Right kidney (tissue), 1 donor: ENCODE results near the gene PAAF1.
"Not testable (repeated sequence)": the region's sequence is repeated elsewhere in the genome, so short reads cannot be mapped to it uniquely, and the experiment has no call there.

Source experiments
- DNase-seq: peaks from one replicate; pipeline ENCODE4 v3.0.0-alpha.2; 2016

The PAAF1 gene

DNA sequence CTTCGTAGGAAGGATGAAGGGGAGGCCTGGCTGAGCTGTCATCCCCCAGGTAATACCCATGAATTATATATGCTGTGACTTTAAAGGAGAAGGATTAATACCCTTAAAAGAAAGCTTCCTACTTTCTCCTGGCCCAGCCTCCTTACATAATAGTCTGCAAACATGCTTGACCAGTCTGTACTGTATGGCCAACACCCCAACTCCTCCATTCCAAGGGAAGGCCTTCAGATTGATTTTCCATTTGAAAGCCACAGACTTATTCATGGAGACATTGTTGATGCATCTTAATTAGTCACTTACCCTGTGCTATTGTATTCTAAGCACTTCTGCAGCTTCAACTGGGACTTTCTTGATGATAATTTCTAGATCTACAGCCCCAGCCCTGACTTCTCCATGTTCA is 2.0 kb downstream of the PAAF1 start:
- no peak for DNase-seq

DNA sequence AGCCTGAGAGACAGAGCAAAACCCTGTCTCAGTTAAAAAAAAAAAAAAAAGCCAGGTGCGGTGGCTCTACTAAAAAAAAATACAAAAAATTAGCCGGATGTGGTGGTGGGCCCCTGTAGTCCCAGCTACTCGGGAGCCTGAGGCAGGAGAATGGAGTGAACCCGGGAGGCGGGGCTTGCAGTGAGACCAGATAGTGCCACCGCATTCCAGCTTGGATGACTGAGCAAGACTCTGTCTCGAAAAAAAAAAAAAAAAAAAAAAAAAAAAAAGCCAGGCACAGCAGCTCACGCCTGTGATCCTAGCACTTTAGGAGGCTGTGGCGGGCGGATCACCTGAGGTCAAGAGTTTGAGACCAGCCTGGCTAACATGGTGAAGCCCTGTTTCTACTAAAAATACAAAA is 3.6 kb downstream of the PAAF1 start:
- not testable (repeated sequence) for DNase-seq

DNA sequence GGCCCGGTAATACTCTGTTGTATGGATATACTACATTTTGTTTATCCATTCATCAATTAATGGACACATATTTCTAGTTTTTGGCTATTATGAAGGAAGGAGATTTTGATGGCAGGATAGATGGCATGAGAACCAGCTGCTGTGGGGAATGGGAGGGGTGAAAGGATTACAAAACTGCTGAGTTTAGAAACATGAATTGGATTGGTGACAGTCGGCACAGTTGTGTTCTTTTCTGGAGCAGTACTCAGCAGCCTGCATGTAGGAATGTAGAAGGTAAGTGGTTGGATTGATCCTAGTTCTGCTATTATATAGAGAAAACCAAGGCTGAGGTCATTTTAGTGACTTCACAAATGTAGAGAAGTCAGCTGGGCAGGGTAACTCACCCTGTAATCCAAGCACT is 7.1 kb downstream of the PAAF1 start:
- no peak for DNase-seq

DNA sequence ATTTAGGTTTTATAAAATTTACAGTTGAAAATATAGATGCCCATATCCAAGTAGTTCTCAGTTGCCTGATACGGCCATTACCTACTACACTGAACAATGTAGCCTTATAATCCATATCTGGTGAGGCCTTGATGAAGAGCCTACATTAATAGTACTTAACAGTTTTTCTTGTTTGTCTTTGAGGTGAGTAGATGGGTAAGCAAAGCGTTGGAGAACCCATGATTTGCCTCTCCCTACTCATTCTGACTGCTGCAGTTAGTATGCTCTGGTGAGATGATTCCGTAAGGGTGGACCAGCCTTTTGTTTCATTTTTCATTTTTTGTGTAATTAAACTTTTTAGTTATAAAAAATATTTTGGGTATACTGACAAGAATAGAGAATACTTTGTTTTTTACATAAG is 11.4 kb downstream of the PAAF1 start:
- DNase-seq, result no peak

DNA sequence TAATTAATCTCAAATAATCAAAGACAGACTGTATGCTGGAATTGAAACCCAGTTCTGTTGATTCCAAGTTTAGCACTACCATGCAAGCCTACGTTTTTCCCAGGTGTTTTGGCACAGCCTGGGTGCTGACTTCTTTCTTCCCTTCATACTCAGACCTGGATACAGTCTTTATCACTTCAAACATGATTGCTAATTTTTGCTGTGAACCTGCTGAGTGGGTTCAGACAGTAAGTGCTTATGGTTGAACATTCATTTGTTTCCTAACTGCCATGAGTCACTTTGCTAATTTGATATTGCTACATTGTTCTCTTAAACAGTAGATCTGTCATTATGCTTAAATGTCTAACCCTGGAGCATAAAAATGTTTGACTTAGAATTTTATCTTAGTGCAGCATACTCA is 12.2 kb downstream of the PAAF1 start:
- DNase-seq, result no peak

DNA sequence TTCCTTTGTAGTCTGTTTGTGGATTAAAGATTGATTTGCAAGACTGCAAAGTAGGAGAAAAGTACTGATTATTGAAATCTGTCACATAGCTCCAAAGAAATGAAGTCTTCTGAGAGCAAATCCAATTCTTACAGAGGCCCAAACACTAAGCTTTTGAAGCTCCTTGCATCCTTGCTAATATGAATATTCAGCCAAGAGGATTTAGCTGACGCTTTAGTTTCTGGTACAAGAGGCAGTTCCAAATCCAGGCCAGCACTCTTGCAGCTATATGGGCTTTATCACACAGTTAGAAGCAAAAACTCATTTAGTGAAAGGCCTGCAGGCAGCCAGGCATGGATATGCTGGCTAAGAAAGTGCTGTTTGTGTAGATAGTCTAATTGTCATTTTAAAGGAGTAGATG is 12.7 kb downstream of the PAAF1 start:
- DNase-seq, result no peak

DNA sequence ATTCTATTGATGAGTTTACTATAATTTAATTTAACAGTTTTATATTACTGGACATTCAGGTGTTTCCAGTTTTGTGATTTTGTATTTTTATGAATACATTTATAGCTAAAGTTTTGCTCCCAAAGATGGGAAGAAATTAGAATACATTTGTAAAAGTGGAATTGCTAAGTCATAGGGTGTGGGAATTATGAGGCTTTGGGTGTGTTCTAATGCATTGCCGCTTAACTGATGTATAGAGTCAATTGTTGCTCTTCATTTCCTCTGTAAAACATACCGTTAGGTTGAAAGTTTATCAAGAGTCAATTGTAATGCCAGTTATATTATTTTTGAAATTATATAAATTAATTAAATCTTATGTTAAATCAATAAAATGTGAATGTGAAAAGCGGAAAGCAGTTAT is 16.2 kb downstream of the PAAF1 start:
- DNase-seq, result no peak

DNA sequence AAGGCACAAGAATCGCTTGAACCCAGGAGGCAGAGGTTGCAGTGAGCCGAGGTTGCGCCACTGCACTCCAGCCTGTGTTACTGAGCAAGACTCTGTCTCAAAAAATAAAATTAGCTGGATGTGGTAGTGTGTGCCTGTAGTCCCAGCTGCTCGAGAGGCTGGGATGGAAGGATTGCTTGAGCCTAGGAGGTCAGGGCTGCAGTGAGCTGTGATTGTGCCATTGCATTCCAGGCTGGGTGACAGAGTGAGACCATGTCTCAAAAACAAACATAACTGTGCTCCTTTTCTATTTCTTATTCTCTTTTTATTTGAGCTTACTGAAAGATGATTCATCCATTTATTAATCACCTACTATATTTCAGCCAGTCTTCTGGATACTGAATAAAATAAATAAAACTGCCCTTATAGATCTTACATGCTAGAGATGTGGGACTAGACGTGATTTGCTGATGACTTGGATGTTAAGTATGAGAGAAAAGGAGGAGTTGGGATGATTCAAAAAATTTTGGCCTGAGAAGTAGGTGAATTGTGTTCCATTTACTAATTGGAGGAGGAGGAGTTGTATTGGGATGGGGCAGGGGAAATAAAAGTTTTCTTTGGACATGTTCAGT is 18.0 kb downstream of the PAAF1 start:
- no peak for DNase-seq

DNA sequence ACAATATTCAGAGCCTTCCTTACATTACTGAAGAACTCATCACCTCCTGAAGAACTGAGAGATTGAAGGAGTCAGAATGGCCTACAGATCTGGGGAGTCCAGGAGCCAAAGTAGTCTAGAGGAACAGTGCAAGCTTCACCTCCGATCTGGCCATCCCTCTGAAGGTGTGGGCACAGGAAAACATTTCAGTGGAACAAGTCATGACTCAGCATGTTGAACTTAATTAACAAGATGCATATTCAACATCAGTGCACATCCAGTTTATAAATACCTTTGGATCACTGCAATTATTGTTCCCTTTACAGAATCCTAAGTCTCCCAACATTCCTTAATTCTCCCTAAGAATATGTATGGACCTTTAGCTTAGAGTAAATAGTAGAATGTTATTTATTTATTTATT is 25.5 kb downstream of the PAAF1 start:
- no peak for DNase-seq

DNA sequence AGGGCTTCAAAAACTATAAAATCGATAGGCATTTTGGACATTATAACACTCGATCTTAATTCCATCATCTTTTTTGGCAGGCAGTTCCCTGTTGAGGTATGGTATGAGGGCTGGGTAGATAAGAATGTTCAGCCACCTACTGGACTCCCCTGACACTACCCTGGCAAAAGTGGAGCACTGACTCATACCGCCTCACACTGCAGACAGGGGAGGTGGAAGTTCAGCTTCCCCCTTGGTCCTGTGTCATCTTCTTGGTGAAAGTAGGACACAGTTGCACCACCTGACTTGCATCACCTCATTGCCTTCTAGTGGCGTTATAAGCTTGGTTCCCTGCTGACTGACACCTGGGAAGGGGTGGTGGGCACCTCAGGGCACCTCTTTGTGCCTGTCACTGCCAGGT is 30.4 kb downstream of the PAAF1 start:
- DNase-seq, result no peak

DNA sequence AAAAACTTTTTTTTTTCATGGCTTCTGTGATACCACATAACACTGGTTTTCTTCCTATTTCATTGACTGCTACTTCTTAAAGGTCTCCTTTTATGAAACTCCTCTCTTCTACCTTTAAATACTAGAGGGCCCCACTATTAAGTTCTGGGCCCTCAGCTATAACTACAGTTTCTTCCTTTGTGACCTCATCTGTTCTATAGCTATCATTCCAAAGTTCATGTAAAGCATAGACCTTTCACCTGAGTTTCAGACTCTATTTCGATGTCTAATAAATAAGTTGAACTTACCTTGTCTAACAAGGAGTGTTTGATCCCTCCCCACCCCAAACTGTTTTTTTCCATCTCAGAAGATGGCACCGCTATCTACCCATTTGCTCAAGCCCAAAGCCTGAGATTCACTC is 35.2 kb downstream of the PAAF1 start:
- no peak for DNase-seq

DNA sequence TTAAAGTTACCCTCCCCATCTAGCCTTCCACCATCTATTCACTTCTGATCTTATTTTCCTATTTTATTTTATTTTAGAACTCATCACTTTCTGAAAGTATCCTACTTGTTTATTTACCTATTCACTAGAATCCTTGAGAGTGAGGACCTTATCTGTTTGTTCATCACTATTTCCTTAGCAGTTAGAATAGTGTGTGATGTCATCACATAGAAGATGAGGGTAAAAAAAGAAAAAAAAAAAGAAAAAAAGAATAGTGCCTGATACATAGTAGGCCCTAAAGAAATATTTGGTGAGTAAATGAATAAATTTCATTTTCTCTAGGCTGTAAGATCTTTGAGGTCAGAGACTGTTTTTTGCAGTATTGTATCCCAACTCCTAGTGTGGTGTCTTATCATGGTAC is 36.7 kb downstream of the PAAF1 start:
- DNase-seq, result no peak

DNA sequence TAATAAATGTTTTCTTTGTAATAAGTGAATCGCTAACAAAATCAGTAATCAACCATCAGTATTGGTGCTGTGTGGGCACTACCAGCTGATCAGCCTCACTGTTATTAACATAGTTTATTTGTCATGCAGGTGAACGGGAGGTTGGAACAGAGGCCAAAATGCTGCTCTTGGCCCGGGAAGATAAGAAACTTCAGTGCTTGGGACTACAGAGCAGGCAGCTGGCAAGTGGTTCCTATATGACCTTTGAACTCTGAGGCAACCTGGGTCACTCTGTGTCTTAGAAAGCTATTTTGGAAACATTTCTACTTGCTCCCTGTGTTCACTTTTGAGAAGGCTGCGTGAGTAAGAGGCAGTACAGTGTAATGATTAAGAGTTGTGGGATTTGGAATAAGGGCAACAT is 37.5 kb downstream of the PAAF1 start:
- DNase-seq, result no peak

DNA sequence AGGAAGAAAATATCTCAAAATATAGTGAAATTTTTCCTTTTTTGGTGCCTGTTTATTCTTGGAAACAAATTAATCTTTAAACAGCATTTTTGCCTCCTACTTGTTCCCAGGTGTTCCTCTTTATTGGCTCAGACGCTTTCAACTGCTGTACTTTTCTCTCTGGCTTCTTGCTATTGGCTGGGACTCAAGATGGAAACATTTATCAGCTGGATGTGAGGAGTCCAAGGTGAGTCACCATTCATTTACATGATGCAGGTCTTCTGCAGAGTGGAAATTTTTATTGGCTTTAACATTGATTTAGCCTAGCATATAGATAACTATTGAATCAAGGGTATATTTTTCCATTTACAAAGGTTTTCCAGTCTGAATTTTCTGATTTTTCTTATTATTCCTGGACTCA is 39.6 kb downstream of the PAAF1 start:
- DNase-seq, result no peak

DNA sequence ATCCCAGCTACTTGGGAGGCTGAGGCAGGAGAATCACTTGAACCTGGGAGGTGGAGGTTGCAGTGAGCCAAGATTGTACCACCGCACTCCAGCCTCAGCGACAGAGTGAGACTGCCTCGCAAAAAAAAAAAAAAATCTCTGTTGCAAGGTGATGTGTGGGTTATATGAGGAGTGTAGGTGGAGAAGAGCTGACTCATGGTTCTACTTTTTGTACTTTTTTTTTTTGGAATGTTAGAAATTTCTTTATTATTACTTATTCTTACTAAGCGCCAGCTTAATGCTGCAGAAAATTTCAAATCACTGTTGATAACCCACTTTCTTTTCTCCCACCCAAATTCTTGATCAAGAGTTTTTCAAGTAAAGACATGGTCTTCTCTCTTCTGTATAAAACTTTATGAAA is 44.4 kb downstream of the PAAF1 start:
- DNase-seq, result no peak

DNA sequence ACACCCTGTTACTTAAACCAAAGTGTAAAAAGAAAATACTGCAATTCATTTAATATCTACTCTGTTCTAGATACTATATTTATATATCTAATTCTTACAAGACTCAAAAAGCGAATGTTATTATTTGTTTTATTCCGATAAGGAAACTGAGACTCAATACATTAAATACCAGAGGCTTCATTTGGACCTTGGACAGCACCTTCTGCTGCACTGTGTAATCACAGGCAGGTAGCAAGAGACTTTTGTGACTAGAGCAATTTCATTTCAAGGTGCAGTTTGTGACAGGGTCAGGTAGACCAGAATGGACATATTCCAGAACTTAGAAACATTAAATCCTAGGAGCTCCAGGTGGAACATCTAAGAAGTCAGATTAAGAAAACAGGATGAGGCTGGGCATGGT is 52.6 kb downstream of the PAAF1 start:
- no peak for DNase-seq

DNA sequence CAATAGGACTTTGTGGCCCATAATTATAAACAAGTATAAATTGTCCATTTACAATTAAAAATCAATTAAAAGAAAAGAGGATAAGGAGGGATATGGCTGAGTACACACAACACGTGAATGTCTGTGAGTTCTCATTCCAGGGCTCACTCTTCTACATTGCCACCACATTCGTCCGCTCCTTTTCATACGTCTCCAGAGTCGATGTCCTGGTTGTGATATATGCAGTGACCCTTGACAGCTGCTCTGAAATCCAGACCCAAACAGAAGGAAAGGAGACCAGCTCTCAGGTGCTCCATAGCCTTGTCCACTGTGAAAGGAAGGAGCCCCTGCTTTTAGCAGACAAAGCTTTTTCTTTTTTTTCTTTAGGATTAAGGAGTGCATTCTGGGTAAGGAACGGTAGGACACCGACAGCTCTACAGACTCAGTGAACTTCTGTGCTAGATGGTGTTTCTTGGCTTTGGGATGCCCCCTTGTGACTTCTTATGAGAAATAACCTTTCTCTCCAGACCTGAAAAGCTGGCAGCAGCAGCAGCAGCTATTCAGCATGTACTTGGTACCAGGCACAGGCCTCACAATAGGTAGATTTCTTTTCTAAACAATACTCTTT is 54.3 kb downstream of the PAAF1 start:
- DNase-seq, result peak; percentile 6

DNA sequence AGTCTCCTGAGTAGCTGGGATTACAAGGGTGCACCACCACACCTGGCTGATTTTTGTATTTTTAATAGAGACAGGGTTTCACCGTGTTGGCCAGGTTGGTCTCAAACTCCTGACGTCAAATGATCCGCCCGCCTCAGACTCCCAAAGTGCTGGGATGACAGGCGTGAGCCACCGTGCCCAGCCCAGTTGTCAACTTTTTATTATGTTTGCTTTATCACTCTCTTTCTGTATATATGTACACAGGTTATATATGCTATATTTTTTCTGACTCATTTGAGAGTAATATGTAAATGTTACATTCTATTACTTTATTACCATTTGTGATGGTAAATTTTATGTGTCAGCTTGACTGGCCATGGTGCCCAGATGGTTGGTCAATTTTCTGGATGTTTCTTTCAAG is 55.2 kb downstream of the PAAF1 start:
- DNase-seq, result no peak

DNA sequence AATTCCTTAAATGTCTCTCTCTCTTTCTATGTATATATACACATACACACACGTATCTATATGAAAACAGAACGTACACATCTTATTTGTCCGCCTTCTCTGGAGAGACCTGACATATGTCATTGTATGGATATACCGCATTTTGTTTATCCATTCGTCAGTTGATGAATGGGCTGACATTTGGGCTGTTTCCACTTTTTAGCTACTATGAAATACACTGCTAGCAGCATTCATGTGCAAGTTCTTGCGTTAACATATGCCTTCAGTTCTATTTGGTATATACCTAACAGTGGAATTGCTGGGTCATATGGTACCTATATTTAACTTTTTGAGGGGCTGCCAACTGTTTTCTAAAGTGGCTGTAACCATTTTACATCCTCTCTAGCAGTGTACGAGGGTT is 56.0 kb downstream of the PAAF1 start:
- DNase-seq, result no peak

DNA sequence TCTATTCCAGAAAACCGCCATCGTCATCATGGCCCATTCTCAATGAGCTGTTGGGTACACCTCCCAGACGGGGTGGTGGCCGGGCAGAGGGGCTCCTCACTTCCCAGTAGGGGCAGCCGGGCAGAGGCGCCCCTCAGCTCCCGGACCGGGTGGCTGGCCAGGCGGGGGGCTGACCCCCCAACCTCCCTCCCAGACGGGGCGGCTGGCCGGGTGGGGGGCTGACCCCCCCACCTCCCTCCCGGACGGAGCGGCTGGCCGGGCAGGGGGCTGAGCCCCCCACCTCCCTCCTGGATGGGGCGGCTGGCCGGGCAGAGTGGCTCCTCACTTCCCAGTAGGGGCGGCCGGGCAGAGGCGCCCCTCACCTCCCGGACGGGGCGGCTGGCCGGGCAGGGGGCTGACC is 59.2 kb downstream of the PAAF1 start:
- not testable (repeated sequence) for DNase-seq

DNA sequence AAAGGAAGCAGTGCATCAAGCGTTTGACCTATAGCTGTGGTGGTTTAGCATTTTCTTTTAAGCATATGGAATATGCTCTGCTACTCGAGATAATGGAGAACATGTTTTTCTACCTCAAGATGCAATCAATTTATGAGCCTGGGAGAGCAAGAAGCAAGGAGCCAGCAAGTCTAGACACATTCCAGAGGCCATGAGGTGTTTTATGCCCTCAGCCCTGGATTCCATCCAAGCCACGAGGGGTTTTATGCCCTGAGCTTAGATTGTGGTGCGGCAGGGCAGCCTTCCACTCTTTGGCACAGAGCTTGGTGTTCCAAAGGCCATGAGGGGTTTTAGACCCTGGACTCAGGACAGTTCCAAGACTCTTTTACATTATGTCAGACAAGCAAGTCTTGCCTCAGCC is 62.3 kb downstream of the PAAF1 start:
- no peak for DNase-seq

DNA sequence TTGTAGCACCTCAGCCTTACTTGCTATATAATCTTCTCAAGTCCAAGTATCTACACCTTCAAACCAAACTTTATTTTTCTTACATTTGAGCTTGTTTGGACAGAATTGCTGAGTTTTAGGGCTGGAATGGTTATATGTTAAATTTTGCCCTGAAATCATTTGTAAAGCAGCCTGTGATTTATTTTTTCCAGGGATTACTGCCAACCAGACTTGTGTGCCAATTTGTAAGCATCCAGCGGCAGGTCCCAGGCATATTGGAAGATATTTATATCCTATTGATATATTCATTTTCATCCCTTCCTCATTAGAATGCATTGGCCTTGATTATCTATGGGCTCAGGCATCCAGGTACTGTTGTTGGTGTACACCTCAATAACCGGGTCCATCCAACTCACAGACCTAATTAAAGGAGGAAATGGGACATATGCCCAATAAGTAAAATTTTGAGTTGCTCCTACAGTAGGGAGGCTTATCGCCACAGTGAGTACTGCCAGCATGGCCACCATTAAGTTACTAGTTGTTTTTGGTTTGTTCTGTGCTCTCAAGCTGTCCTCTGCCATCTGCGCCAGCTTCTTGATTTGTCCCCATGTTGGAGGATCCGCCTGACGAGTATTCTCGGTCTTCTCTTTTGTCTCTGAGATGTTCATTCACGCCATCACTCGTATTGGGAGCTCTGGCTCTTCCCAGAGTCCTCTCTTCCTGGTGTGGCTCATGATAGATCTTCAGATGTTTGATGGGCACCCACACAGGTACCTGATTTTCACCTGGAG is 64.2 kb downstream of the PAAF1 start:
- no peak for DNase-seq

DNA sequence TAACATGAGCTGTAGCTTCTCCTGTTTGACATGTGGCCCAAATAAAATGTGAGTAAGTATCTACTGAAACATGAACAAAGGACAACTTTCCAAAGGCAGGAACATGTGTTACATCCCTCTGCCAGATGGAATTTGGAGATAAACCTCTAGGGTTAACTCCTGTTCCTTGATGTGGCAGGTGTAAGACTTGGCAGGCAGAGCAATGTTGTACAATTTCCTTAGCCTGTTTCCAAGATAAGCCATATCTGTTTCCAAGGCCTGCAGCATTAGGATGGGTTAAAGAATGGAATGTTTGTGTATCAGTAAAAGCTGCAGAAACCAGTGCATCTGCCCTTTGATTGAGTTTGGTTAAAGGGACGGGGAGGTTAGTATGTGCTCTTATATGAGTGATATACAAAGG is 65.2 kb downstream of the PAAF1 start:
- no peak for DNase-seq

DNA sequence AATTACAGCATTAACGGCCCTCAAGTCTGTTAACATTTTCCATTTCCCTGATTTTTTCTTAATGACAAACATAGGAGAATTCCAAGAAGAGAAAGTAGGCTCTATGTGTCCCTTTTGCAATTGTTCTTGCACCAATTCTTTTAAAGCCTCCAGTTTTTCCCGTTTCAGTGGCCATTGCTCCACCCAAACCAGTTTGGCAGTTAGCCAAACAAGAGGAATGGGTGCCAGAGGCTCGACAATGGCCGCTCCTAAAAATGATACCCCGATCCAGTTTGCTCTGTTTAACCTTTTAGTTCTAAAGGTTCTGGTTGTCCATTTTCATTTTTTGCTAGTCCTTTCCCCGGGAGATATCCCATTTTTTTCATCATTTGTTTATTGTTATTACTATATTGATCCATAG is 67.3 kb downstream of the PAAF1 start:
- DNase-seq, result no peak
